ENCODE data around the gene GRIK4.

The GRIK4 gene

DNA sequence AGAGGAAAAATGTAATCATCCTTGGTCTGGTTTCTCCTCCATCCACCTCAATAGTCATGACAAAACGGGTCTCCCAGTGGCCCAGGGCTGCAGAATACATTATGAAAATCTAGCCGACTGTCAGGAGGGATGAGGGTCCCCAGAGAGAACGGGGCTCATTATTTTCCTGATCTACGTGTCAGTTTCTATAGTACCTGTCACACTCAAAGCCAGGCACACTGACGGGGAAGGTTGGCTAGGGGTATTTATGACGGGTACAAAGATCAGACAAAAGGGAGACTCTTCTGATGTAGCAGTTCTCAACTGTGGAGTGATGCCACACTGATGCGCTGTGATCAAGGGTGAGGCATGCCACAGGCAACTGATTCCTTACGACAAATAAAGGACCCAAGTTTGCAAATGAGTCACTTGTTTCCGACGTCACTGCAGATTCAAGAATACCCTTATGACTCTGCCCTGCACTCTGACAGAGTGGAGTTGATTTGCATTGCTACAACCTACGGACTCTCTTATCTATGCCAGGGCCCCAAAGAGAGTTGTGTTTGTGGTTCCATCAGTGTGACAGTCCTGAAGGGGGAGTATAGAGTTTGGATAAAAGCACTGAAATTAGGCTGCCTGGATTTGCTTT is 324.2 kb downstream of the GRIK4 start:
- H3K4me3 ChIP-seq (replicated peaks; ENCODE audit: insufficient read depth, low read length) = no peak overlapping the region
- TF ChIP-seq GABPA (IDR thresholded peaks at IDR 0.05; ENCODE audit: low read depth) (no peak), POLR2AphosphoS5 (IDR thresholded peaks at IDR 0.05; ENCODE audit: low read depth) (no peak), SPI1 (IDR thresholded peaks at IDR 0.05; ENCODE audit: borderline replicate concordance, low read depth) (no peak)
- TF ChIP-seq, protein P1, sequence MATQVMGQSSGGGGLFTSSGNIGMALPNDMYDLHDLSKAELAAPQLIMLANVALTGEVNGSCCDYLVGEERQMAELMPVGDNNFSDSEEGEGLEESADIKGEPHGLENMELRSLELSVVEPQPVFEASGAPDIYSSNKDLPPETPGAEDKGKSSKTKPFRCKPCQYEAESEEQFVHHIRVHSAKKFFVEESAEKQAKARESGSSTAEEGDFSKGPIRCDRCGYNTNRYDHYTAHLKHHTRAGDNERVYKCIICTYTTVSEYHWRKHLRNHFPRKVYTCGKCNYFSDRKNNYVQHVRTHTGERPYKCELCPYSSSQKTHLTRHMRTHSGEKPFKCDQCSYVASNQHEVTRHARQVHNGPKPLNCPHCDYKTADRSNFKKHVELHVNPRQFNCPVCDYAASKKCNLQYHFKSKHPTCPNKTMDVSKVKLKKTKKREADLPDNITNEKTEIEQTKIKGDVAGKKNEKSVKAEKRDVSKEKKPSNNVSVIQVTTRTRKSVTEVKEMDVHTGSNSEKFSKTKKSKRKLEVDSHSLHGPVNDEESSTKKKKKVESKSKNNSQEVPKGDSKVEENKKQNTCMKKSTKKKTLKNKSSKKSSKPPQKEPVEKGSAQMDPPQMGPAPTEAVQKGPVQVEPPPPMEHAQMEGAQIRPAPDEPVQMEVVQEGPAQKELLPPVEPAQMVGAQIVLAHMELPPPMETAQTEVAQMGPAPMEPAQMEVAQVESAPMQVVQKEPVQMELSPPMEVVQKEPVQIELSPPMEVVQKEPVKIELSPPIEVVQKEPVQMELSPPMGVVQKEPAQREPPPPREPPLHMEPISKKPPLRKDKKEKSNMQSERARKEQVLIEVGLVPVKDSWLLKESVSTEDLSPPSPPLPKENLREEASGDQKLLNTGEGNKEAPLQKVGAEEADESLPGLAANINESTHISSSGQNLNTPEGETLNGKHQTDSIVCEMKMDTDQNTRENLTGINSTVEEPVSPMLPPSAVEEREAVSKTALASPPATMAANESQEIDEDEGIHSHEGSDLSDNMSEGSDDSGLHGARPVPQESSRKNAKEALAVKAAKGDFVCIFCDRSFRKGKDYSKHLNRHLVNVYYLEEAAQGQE (IDR thresholded peaks at IDR 0.05; ENCODE audit: insufficient replicate concordance, low read depth) = no peak
- TF ChIP-seq, protein P2, sequence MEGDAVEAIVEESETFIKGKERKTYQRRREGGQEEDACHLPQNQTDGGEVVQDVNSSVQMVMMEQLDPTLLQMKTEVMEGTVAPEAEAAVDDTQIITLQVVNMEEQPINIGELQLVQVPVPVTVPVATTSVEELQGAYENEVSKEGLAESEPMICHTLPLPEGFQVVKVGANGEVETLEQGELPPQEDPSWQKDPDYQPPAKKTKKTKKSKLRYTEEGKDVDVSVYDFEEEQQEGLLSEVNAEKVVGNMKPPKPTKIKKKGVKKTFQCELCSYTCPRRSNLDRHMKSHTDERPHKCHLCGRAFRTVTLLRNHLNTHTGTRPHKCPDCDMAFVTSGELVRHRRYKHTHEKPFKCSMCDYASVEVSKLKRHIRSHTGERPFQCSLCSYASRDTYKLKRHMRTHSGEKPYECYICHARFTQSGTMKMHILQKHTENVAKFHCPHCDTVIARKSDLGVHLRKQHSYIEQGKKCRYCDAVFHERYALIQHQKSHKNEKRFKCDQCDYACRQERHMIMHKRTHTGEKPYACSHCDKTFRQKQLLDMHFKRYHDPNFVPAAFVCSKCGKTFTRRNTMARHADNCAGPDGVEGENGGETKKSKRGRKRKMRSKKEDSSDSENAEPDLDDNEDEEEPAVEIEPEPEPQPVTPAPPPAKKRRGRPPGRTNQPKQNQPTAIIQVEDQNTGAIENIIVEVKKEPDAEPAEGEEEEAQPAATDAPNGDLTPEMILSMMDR (IDR thresholded peaks at IDR 0.05; ENCODE audit: insufficient read depth, low read length) = no peak

DNA sequence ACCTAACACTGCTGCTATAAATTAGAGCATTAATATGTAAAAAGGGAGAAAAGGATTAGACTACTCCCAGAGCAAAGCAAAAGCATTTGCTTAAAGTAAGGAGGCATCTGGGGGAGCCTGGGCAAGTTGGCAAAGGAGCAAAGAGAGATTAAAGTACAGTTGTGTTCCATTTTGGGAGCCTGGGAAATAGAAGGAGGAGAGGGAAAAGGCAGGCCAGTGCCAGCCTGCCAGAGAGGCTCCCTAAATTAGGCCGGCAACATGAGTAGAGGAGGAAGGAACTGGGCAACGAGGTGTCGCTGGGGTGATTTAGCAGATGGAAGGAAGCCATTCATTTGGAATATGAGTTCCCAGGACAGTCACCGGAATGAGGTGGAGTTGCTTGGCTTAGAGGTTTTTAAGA is 326.1 kb downstream of the GRIK4 start:
- no peak for DNase-seq (ENCODE audit: low read depth in 1 of 2, low spot score in 1 of 2)
- Histone ChIP-seq H3K27me3 (ENCODE audit: insufficient read depth, poor library complexity, severe bottlenecking) (peaks cover 2% of the 10 kb centered on the region), H3K4me3 (replicated peaks; ENCODE audit: insufficient read depth, low read length) (no peak overlapping the region), H3K27ac (replicated peaks) (no peak overlapping the region)
- TF ChIP-seq, protein P1 (IDR thresholded peaks at IDR 0.05; ENCODE audit: insufficient replicate concordance, low read depth) = no peak
- TF ChIP-seq, protein P2 (IDR thresholded peaks at IDR 0.05; ENCODE audit: insufficient read depth, low read length) = no peak
- TF ChIP-seq GABPA (IDR thresholded peaks at IDR 0.05; ENCODE audit: low read depth) (no peak), SPI1 (IDR thresholded peaks at IDR 0.05; ENCODE audit: borderline replicate concordance, low read depth) (no peak), POLR2AphosphoS5 (IDR thresholded peaks at IDR 0.05; ENCODE audit: low read depth) (no peak)

More for the DNA sequence above, 324.2 kb downstream of the GRIK4 start:
- H3K27me3 ChIP-seq (ENCODE audit: insufficient read depth, poor library complexity, severe bottlenecking) = peaks cover 2% of the 10 kb centered on the region
- no peak overlapping the region for H3K27ac ChIP-seq (replicated peaks)
- DNase-seq (ENCODE audit: low read depth in 1 of 2, low spot score in 1 of 2) = no peak

DNA sequence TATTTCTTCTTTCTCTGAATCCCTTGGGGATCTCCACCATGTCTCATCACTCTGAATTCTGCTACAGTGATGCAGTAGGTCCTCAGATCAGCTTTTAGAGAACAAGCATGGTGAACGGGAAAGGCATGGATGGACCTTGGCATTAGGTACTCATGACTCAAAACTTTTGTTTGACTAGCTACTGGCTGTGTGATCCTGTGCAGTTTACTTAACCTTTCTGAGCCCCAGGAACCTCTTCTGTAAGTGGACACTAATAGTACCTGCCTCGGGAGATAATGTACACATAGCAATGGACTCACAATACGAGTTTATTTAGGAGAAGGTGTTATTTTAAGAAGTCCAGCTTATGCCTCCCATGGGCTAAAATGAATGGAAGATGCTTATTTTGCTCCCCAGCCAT is 327.7 kb downstream of the GRIK4 start:
- H3K27ac ChIP-seq (replicated peaks) = no peak overlapping the region
- no peaks in the 10 kb centered on the region for H3K27me3 ChIP-seq (ENCODE audit: insufficient read depth, poor library complexity, severe bottlenecking)
- DNase-seq (ENCODE audit: low read depth in 1 of 2, low spot score in 1 of 2) = no peak
- H3K4me3 ChIP-seq (replicated peaks; ENCODE audit: insufficient read depth, low read length) = no peak overlapping the region
- TF ChIP-seq POLR2AphosphoS5 (IDR thresholded peaks at IDR 0.05; ENCODE audit: low read depth) = no peak
- no peak for TF ChIP-seq SPI1 (IDR thresholded peaks at IDR 0.05; ENCODE audit: borderline replicate concordance, low read depth)
- no peak for TF ChIP-seq GABPA (IDR thresholded peaks at IDR 0.05; ENCODE audit: low read depth)
- TF ChIP-seq, protein P2 (IDR thresholded peaks at IDR 0.05; ENCODE audit: insufficient read depth, low read length) = no peak
- TF ChIP-seq, protein P1 (IDR thresholded peaks at IDR 0.05; ENCODE audit: insufficient replicate concordance, low read depth) = no peak
